HepG2 (cell line): ENCODE data around the gene CBX5. TPM values are rescaled to one million over a fixed set of nuclear protein-coding genes. Genes with fewer than 3 reads are reported as not detected.

ENCODE experiments used
- AGO2 ChIP-seq: fragments of 200-400 bp; formaldehyde crosslinking; optimal IDR thresholded peaks from 2 replicates; pipeline ENCODE3; 2017; ENCODE audit warnings: mild to moderate bottlenecking, low read depth, low read length, moderate library complexity
- ARHGAP35 ChIP-seq: sonication (generic); formaldehyde crosslinking; IDR thresholded peaks from 2 replicates; pipeline ENCODE4 v1.9.0; 2022; ENCODE audit warnings: mild to moderate bottlenecking, inconsistent platforms, moderate library complexity, missing genetic modification reagents, borderline replicate concordance
- CSRNP2 ChIP-seq: sonication (generic); formaldehyde crosslinking; conservative IDR thresholded peaks from 2 replicates; pipeline ENCODE4 v1.8.0; 2022; ENCODE audit warnings: low read depth, missing genetic modification reagents
- CTCF ChIP-seq: sonication (generic); formaldehyde crosslinking; IDR thresholded peaks from 2 replicates; pipeline ENCODE4 v1.5.0; 2020; ENCODE audit warnings: mild to moderate bottlenecking, missing genetic modification reagents, moderate library complexity
- HOMEZ ChIP-seq: IDR thresholded peaks from 2 replicates; pipeline ENCODE4 v1.6.1; 2016; ENCODE audit warnings: low read depth
- KDM2A ChIP-seq: sonication (generic); formaldehyde crosslinking; IDR thresholded peaks from 2 replicates; pipeline ENCODE4 v1.4.0; 2020; ENCODE audit warnings: low read depth, missing genetic modification reagents, borderline replicate concordance
- MAF1 ChIP-seq: sonication (generic); formaldehyde crosslinking; IDR thresholded peaks from 2 replicates; pipeline ENCODE4 v1.5.0; 2020; ENCODE audit warnings: missing genetic modification reagents, borderline replicate concordance
- MEIS1 ChIP-seq: sonication (generic); formaldehyde crosslinking; IDR thresholded peaks from 2 replicates; pipeline ENCODE4 v1.9.0; 2021; ENCODE audit warnings: mild to moderate bottlenecking, missing genetic modification reagents, moderate library complexity, borderline replicate concordance
- MLLT10 ChIP-seq: sonication (generic); formaldehyde crosslinking; IDR thresholded peaks from 2 replicates; pipeline ENCODE4 v1.4.0; 2020; ENCODE audit warnings: missing genetic modification reagents
- PRDM10 ChIP-seq: sonication (generic); formaldehyde crosslinking; IDR thresholded peaks from 2 replicates; pipeline ENCODE4 v1.4.0; 2020; ENCODE audit warnings: low read depth, missing genetic modification reagents
- RFX3 ChIP-seq: IDR thresholded peaks from 2 replicates; pipeline ENCODE4 v1.6.1; 2016; ENCODE audit warnings: missing biosample characterization, missing genetic modification reagents
- TARDBP ChIP-seq: sonication (generic); formaldehyde crosslinking; IDR thresholded peaks from 2 replicates; pipeline ENCODE4 v1.8.0; 2022; ENCODE audit warnings: mild to moderate bottlenecking, missing genetic modification reagents
- TBX3 ChIP-seq: fragments of 450-650 bp; IDR thresholded peaks from 2 replicates; pipeline ENCODE4 v1.6.1; 2017; ENCODE audit warnings: antibody characterized with exemption, mild to moderate bottlenecking, inconsistent platforms, borderline replicate concordance
- ZBTB7A ChIP-seq: sonication (generic); formaldehyde crosslinking; IDR thresholded peaks from 2 replicates; pipeline ENCODE4 v1.8.0; 2022; ENCODE audit warnings: mild to moderate bottlenecking, missing genetic modification reagents
- ZFP62 ChIP-seq: sonication (generic); formaldehyde crosslinking; IDR thresholded peaks from 2 replicates; pipeline ENCODE4 v1.4.0; 2020; ENCODE audit warnings: missing genetic modification reagents
- ZNF562 ChIP-seq: sonication (generic); formaldehyde crosslinking; IDR thresholded peaks from 2 replicates; pipeline ENCODE4 v1.8.0; 2022; ENCODE audit warnings: missing genetic modification reagents, borderline replicate concordance
- ZNF572 ChIP-seq: sonication (generic); formaldehyde crosslinking; IDR thresholded peaks from 2 replicates; pipeline ENCODE4 v1.5.1; 2020; ENCODE audit warnings: mild to moderate bottlenecking, missing genetic modification reagents
- ZNF713 ChIP-seq: sonication (generic); formaldehyde crosslinking; IDR thresholded peaks from 2 replicates; pipeline ENCODE4 v1.4.0; 2020; ENCODE audit warnings: mild to moderate bottlenecking, missing genetic modification reagents
- ZNF879 ChIP-seq: sonication (generic); formaldehyde crosslinking; IDR thresholded peaks from 2 replicates; pipeline ENCODE4 v1.8.1; 2023; ENCODE audit warnings: missing genetic modification reagents
- polyA plus RNA-seq, 8 experiments: library from polyadenylated mRNA; depleted of rRNA in 3 of 8; stranded (reverse) in 7 of 8; unstranded in 1 of 8; fragments of >200 nt; fragmentation: Illumina TruSeq in 4 of 8; extraction: Trizol in 4 of 8; gene quantifications; 2 replicates each; pipeline versions ENCODE4 v1.2.1 to v1.2.3, GENCODE V29; 2011 to 2016; ENCODE audit warnings: low read depth in 4 of 8, missing spikeins in 1 of 8, mixed read lengths in 1 of 8; ENCODE audit not compliant: insufficient read depth in 1 of 8
- total RNA-seq, 5 experiments: library from RNA; depleted of rRNA; stranded (reverse); fragments of >200 nt; fragmentation: Illumina TruSeq; extraction: Trizol; gene quantifications; 2 replicates each; pipeline ENCODE4 v1.2.3, GENCODE V29; 2016; ENCODE audit warnings: low read depth in 1 of 5
- TF ChIP-seq, protein P1 (sequence below): sonication (generic); formaldehyde crosslinking; IDR thresholded peaks from 2 replicates; pipeline ENCODE4 v1.4.0; 2020; ENCODE audit warnings: missing genetic modification reagents

Gene CBX5
- total and polyA plus RNA-seq, 2 of the 13 experiments (the other 11 are each of a cell fraction or from before 2014, with no cell fraction given) = 16.0 to 22.2 TPM

DNA sequence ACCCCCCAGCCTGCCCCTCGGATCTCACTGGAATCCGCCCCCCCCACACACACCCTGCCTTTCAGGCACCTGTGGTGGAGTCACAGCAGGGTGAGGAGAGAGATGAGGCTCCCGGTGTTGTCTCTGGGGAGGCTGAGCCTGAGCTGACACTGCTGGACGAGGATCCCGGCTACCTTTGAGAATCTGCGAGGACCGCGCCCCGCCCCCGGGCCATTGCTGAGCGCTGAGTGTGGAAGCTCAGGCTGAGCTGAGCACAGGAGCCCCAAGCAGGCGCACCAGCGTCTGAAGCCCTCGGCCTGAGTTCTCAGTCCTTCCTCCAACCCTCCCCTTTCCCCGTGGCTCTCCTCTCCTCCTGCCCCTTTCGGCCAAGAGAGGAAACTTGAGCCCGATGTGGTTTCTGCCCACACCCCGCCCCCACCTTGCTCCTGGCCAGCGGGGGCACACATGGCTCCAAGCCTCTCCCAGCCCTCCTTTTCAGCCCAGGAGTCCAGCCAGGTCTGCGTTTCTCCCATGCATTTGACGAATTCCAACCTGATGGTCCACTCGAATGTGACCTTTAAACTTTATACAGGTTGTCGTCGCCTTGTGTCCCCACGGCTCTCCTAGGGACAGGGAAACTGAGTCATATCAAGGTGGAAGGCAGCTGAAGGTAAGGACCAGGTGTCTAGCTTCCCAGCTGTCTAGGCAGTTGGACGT lies 21.0 kb upstream of the CBX5 start, which contains the start of gene NFE2 (continued):
- TF ChIP-seq CSRNP2 (CRISPR knock-in tag) = no peak
- TF ChIP-seq ZNF713 (CRISPR knock-in tag) = no peak
- no peak for TF ChIP-seq RFX3
- no peak for TF ChIP-seq ZNF562 (CRISPR knock-in tag)
- no peak for TF ChIP-seq ZNF572 (CRISPR knock-in tag)
- TF ChIP-seq ZNF879 (CRISPR knock-in tag) = no peak
- no peak; the same call in 1 of the 2 replicates for TF ChIP-seq CTCF (CRISPR knock-in tag)
- no peak for TF ChIP-seq PRDM10 (CRISPR knock-in tag)
- no peak for TF ChIP-seq MLLT10
- no peak for TF ChIP-seq ARHGAP35 (CRISPR knock-in tag)
- no peak for TF ChIP-seq ZBTB7A (CRISPR knock-in tag)
- TF ChIP-seq MAF1 = no peak
- TF ChIP-seq AGO2 = peak; percentile 64
- no peak for TF ChIP-seq TBX3
- TF ChIP-seq MEIS1 (CRISPR knock-in tag) = no peak
- peak; percentile 72; the same call in 1 of the 2 replicates for TF ChIP-seq TARDBP (CRISPR knock-in tag)
- TF ChIP-seq ZFP62 (CRISPR knock-in tag) = no peak
- TF ChIP-seq HOMEZ (CRISPR knock-in tag) = peak; percentile 52; the same call in 1 of the 2 replicates
- TF ChIP-seq, protein P1, sequence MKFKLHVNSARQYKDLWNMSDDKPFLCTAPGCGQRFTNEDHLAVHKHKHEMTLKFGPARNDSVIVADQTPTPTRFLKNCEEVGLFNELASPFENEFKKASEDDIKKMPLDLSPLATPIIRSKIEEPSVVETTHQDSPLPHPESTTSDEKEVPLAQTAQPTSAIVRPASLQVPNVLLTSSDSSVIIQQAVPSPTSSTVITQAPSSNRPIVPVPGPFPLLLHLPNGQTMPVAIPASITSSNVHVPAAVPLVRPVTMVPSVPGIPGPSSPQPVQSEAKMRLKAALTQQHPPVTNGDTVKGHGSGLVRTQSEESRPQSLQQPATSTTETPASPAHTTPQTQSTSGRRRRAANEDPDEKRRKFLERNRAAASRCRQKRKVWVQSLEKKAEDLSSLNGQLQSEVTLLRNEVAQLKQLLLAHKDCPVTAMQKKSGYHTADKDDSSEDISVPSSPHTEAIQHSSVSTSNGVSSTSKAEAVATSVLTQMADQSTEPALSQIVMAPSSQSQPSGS (CRISPR knock-in tag) = no peak
- TF ChIP-seq KDM2A (CRISPR knock-in tag) = peak; percentile 35; the same call in 1 of the 2 replicates
